ENCODE measurements around the gene ZNF513.
"Not testable (repeated sequence)": the region's sequence is repeated elsewhere in the genome, so short reads cannot be mapped to it uniquely, and the experiment has no call there.

Gene ZNF513

GRCh38 chr2:27380626-27381545, at the start of gene ZNF513:
Gene ZNF513, minus strand, starts transcription at chr2:27380734. Its CDS starts 208 bp downstream, at chr2:27380526.
- peak; percentile 94 for DNase-seq

GRCh38 chr2:27428978-27429541, 48.5 kb upstream of the ZNF513 start:
- DNase-seq: peak; percentile 45

- DNase-seq: peak; percentile 71
Observed at GRCh38 chr2:27428213-27428977, 47.9 kb upstream of the ZNF513 start, which contains the start of gene NRBP1. Gene NRBP1, plus strand, starts transcription at chr2:27428631. Its CDS starts 4,643 bp downstream, at chr2:27433274.

- DNase-seq: no peak
Observed at GRCh38 chr2:27427863-27428212, 47.3 kb upstream of the ZNF513 start.

- not testable (repeated sequence) for DNase-seq
Observed at GRCh38 chr2:27425039-27425438, 44.5 kb upstream of the ZNF513 start.

- no peak for DNase-seq
Observed at GRCh38 chr2:27422958-27423357, 42.4 kb upstream of the ZNF513 start.

GRCh38 chr2:27421660-27422250, 41.2 kb upstream of the ZNF513 start:
- DNase-seq: no peak

- no peak for DNase-seq
Observed at GRCh38 chr2:27420996-27421395, 40.5 kb upstream of the ZNF513 start.

GRCh38 chr2:27416151-27416550, 35.6 kb upstream of the ZNF513 start:
- no peak for DNase-seq

GRCh38 chr2:27412419-27413152, 32.1 kb upstream of the ZNF513 start:
- no peak for DNase-seq

- peak; percentile 85 for DNase-seq
Observed at GRCh38 chr2:27409321-27410073, 29.0 kb upstream of the ZNF513 start, which contains the start of gene PPM1G. Gene PPM1G, minus strand, starts transcription at chr2:27409591. Its CDS starts 169 bp downstream, at chr2:27409422.

GRCh38 chr2:27408601-27409320, 28.2 kb upstream of the ZNF513 start:
- DNase-seq: no peak

GRCh38 chr2:27407798-27408491, 27.4 kb upstream of the ZNF513 start:
- DNase-seq: peak; percentile 9

GRCh38 chr2:27400348-27401135, 20.0 kb upstream of the ZNF513 start:
- no peak for DNase-seq

- DNase-seq: no peak
Observed at GRCh38 chr2:27398962-27399361, 18.4 kb upstream of the ZNF513 start.

- DNase-seq: no peak
Observed at GRCh38 chr2:27393225-27393624, 12.7 kb upstream of the ZNF513 start.

GRCh38 chr2:27390822-27391679, 10.5 kb upstream of the ZNF513 start:
- DNase-seq: no peak

- no peak for DNase-seq
Observed at GRCh38 chr2:27381577-27382181, 1.1 kb upstream of the ZNF513 start.

All from amniotic stem cell (primary cell).